Activated gamma-delta T cell treated with anti-CD3 and anti-CD28 coated beads, Interleukin-2, amount 50 U/mL, for 16 hours (primary cell): Measurements from ENCODE around the gene RBM43.
"Not testable (repeated sequence)": the region's sequence is repeated elsewhere in the genome, so short reads cannot be mapped to it uniquely, and the experiment has no call there.

Source experiments
- DNase-seq: peaks from one replicate; pipeline ENCODE4 v3.0.0-alpha.2; 2020; ENCODE audit warnings: low read depth

Gene RBM43

GRCh38 chr2:151268085-151268484, 6.4 kb upstream of the RBM43 start:
- no peak for DNase-seq

GRCh38 chr2:151267537-151267936, 5.9 kb upstream of the RBM43 start:
- DNase-seq, result no peak

- no peak for DNase-seq
These were observed 4.3 kb upstream of the RBM43 start for GRCh38 chr2:151265991-151266390.

GRCh38 chr2:151264157-151264825, 2.6 kb upstream of the RBM43 start:
- DNase-seq, result no peak

GRCh38 chr2:151262629-151263028, 966 bp upstream of the RBM43 start:
- no peak for DNase-seq

- DNase-seq, result no peak
These were observed 271 bp upstream of the RBM43 start for GRCh38 chr2:151261977-151262291.

GRCh38 chr2:151260573-151261230, 961 bp downstream of the RBM43 start:
- no peak for DNase-seq

- no peak for DNase-seq
These were observed 3.5 kb downstream of the RBM43 start for GRCh38 chr2:151258121-151258520.

GRCh38 chr2:151252646-151253045, 9.0 kb downstream of the RBM43 start:
- DNase-seq, result no peak

- no peak for DNase-seq
These were observed 10.7 kb downstream of the RBM43 start for GRCh38 chr2:151251012-151251411.

- no peak for DNase-seq
These were observed 14.2 kb downstream of the RBM43 start for GRCh38 chr2:151247432-151247831.

GRCh38 chr2:151246152-151246551, 15.5 kb downstream of the RBM43 start:
- DNase-seq, result no peak

- no peak for DNase-seq
These were observed 18.2 kb downstream of the RBM43 start for GRCh38 chr2:151243468-151243867.

GRCh38 chr2:151241224-151241623, 20.4 kb downstream of the RBM43 start:
- DNase-seq, result no peak

GRCh38 chr2:151240433-151240832, 21.2 kb downstream of the RBM43 start:
- no peak for DNase-seq

- DNase-seq, result no peak
These were observed 22.0 kb downstream of the RBM43 start for GRCh38 chr2:151239624-151240023.

- no peak for DNase-seq
These were observed 22.9 kb downstream of the RBM43 start for GRCh38 chr2:151238527-151239487.

- no peak for DNase-seq
These were observed 24.1 kb downstream of the RBM43 start for GRCh38 chr2:151237422-151238025.

GRCh38 chr2:151233760-151234159, 27.9 kb downstream of the RBM43 start:
- not testable (repeated sequence) for DNase-seq

GRCh38 chr2:151233288-151233687, 28.4 kb downstream of the RBM43 start:
- DNase-seq, result not testable (repeated sequence)

GRCh38 chr2:151230627-151231140, 31.0 kb downstream of the RBM43 start:
- no peak for DNase-seq

GRCh38 chr2:151228847-151229512, 32.7 kb downstream of the RBM43 start:
- no peak for DNase-seq
